Glomerular visceral epithelial cell (primary cell): ENCODE measurements around the gene KRTAP5-7.
"Not testable (repeated sequence)": the region's sequence is repeated elsewhere in the genome, so short reads cannot be mapped to it uniquely, and the experiment has no call there.

Experiments
- DNase-seq: peaks from one replicate; pipeline ENCODE4 v3.0.0-alpha.2; 2016; ENCODE audit errors: extremely low spot score

Gene KRTAP5-7

GRCh38 chr11:71557257-71557656 lies 30.2 kb downstream of the KRTAP5-7 start:
- no peak for DNase-seq

DNA sequence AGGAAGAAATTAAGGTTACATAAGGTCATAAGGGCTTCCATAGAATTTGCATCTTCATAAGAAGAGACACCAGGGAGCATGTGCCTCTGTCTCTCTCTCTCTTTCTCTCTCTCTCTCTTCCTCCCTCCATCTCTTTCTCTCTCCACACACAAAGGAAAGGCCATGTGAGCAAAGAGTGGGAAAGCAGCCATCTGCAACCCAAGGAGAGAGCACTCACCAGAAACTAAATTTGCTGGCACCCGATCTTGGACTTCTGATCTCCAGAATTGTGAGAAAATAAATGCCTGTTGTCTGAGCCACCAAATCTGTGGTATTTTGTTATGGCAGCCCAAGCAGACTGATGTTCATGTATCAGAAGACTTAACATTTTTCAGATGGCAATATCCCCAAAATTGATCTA lies 31.9 kb downstream of the KRTAP5-7 start:
- no peak for DNase-seq

DNA sequence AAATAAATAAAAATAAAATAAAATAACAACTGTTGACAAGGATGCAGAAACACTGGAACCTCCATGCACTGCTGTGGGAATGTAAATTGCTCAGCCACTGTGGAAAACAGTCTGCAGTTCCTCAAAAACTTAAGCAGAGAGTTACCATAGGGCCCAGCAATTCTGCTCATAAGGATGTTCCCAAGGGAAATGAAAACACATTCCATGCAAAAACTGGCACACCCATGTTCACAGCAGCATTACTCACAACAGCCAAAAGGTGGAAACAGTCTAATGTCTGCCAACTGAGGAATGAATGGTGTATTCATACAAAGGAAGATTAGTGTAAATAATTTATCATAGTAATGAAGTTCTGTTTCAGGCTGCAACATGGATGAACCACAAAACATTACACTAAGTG lies 35.1 kb downstream of the KRTAP5-7 start:
- no peak for DNase-seq

GRCh38 chr11:71563406-71563805 lies 36.3 kb downstream of the KRTAP5-7 start:
- peak; percentile 64 for DNase-seq

GRCh38 chr11:71564430-71564829 lies 37.4 kb downstream of the KRTAP5-7 start:
- DNase-seq, result no peak

- DNase-seq, result no peak
These were observed 38.2 kb downstream of the KRTAP5-7 start, which contains the start of gene KRTAP5-10 for GRCh38 chr11:71565263-71565662. TSS of gene KRTAP5-10 (plus strand) at chr11:71565563. CDS start at chr11:71565588, 25 bp downstream.

GRCh38 chr11:71566081-71566620 lies 39.1 kb downstream of the KRTAP5-7 start:
- no peak for DNase-seq

- not testable (repeated sequence) for DNase-seq
These were observed 39.8 kb downstream of the KRTAP5-7 start for GRCh38 chr11:71566626-71567599.

DNA sequence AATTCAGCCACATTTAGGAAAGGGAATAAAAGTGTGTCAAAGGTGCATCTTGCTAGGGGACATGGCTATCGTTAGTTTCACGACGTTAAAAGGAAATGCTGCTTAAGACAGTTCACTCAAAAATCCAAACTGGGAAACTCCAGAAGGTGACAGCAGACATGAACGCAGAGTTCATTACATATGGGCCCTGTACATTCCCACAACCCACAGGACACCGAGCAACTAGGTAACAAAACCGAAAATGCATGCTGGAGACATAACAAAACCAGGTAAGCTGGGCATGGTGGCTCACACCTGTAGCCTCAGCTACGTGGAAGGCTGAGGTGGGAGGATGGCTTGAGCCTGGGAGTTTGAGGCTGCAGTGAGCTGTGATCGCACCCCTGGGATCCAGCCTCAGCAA lies 40.6 kb downstream of the KRTAP5-7 start:
- DNase-seq, result not testable (repeated sequence)

DNA sequence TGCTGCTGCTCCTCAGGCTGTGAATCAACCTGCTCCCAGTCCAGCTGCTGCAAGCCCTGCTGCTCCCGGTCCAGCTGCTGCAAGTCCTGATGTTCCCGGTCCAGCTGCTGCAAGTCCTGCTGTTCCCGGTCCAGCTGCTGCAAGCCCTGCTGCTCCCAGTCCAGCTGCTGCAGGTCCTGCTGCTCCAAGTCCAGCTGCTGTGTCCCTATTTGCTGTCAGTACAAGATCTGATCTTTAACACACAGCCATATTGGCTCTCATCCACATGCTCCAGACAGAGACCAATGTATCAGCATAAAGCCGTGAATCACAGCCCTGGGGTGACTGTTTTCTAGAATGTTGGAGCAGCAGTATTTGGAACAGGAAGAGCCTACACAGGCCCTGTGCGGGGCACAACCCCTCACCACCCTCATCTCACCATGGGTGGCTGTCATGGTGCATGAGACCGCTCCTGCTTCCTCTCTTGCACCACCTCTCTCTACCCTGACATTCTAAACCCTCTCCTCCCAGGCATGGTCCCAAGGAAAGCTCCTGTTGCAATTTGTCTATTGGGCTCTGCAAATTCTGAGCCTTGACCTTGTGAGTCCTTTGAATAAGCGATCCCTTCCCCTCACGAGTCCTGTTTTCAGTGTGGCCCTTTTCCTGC lies 41.8 kb downstream of the KRTAP5-7 start:
- DNase-seq, result no peak

DNA sequence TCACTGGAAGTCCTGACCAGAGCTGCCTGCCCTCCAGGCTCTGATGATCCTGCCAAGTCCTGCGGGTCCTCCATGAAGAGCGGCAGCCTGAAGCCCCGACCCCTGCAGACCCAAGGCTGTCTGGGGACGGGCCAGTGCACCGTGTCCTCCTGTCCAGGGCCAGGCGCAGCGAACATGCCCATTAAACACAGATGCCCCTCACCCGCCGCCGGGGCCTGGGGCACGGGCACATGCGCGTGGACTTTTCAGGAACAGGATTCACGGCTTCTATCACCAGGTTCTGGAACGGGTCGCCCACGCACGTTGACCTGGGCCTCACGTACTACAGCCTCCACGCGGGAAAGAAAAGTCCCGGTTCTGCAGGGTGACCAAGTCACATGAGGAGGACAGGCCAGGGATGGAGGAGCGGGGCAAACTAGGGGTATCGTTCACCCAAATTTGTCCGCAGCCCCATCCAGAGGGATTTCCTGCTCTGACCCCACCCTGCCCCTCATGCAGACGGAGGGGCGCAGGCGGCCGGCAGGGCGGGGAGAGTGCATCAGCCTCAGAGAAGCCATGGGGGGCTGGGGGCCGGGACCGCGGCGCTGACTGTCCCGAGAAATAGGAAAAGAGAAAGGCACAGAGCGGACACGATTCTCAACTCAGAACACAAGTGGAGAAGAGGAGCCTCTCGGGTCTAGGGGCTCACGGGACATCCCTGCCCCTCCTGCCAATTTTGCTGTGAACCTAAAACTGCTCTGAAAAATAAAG lies 44.2 kb downstream of the KRTAP5-7 start:
- not testable (repeated sequence) for DNase-seq

DNA sequence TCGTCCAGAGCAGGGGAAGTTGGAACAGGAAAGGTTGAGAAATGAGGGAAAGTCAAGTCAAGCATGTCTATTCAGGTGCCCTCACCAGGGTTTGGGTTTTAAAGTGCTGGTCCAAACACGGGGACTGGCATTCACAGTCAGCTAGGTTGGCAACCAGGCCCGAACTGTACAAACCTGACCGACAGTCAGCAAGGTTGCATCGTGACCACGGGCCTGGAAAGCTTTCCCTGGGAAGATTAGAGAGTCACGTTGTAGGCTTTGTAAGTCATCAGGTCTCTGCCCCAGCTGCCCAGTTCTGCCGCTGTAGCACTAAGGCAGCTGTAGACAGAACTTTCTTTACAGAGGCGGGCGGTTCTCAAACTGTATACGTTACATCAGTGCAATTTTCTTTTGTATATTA lies 45.7 kb downstream of the KRTAP5-7 start:
- no peak for DNase-seq

DNA sequence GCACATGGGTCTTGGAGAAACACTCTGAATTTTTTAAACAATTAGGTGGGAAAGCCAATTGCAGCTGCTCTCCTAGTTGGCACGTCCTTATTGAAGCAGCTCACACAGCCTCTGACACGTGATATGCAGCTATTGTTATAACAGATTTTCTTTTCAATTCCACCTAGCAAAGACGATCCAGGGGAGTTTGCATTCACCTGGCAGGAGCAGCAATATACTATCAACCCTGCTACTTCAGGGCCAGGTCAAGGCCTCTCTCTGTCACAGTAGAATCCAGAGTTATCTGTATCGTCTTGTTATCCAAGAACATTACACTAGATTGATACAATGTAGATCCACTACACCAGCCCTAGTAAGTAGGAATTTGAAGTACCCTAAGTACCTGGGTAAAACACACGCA lies 47.4 kb downstream of the KRTAP5-7 start:
- no peak for DNase-seq

DNA sequence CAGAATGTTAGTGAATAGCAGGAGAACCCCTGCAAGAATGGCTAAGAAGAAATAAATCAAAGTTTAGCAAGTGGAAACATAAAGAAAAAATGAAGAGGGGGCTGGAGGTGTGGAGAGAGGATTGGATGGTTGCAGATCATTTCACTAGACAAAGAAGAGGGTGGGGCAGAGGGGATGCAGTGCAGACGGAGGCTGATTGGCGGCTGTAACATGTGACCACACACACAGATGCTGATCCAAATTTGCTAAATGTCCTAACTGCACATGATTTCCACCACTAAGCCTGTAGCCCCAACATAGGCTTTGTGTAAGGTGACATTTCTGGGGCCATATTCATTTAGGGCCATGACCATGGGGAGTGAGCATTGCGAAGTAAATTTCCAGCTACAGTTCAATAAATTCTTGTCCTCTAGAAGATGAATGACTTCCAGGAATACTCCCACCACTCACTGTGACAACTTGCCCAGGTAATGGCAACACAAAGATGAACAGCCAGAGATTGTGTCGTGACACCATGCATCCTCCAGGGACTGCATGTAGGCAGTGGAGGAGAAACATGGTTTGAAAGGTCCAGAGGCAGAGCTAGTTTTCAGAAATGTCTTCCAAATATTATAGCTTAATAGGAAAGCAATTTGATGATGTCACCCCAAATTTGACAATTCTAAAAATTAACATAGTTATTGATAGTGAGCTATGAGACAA lies 48.8 kb downstream of the KRTAP5-7 start:
- DNase-seq, result no peak

DNA sequence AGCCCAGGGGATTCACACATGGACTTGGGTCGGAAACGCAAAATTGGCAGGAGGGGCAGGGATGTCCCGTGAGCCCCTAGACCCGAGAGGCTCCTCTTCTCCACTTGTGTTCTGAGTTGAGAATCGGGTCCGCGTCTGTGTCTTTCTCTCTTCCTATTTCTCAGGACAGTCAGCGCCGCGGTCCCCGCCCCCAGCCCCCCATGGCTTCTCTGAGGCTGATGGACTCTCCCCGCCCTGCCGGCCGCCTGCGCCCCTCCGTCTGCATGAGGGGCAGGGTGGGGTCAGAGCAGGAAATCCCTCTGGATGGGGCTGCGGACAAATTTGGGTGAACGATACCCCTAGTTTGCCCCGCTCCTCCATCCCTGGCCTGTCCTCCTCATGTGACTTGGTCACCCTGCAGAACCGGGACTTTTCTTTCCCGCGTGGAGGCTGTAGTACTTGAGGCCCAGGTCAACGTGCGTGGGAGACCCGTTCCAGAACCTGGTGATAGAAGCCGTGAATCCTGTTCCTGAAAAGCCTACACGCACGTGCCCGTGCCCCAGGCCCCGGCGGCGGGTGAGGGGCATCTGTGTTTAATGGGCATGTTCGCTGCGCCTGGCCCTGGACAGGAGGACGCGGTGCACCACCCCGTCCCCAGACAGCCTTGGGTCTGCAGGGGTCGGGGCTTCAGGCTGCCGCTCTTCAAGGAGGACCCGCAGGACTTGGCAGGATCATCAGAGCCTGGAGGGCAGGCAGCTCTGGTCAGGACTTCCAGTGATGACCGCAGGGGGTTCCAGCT lies 49.8 kb downstream of the KRTAP5-7 start:
- DNase-seq, result not testable (repeated sequence)

DNA sequence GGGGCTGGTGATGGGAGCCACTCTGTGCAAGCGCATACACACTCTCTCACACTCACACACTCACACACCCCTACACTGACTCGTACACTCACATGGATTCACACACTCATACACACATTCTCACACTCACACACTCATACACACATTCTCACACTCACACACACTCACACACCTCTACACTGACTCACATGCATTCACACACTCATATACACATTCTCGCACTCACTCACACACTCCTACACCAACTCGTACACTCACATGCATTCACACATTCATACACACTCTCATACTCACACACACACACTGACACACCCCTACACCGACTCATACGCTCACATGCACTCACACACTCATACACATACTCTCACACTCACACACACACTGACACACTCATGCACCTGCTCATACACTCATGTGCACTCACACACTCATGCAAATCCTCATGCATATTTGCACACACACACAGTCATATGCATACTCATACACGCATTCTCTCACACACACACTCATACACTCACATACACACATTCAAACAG lies 50.5 kb downstream of the KRTAP5-7 start:
- no peak for DNase-seq
